HG03060 (cell line): ENCODE data around the gene OR5M11.
"Not testable (repeated sequence)": the region's sequence is repeated elsewhere in the genome, so short reads cannot be mapped to it uniquely, and the experiment has no call there.

ENCODE experiments used
- ATAC-seq: cut with Tn5 transposase; IDR thresholded peaks from one replicate; pipeline ENCODE4 v1.9.1; 2021; ENCODE audit warnings: low read depth, moderate number of reproducible peaks; ENCODE audit not compliant: unreplicated experiment

The OR5M11 gene

GRCh38 chr11:56543157-56543556, at the start of gene OR5M11:
Gene OR5M11, minus strand, starts transcription at chr11:56543257. Its CDS starts 0 bp downstream, at chr11:56543257.
- no peak for ATAC-seq

- not testable (repeated sequence) for ATAC-seq
Observed at GRCh38 chr11:56592088-56592717, 49.1 kb upstream of the OR5M11 start.

- no peak for ATAC-seq
Observed at GRCh38 chr11:56577621-56578020, 34.6 kb upstream of the OR5M11 start, which contains the start of gene OR5M10. Gene OR5M10, minus strand, starts transcription at chr11:56577721. Its CDS starts 0 bp downstream, at chr11:56577721.

DNA sequence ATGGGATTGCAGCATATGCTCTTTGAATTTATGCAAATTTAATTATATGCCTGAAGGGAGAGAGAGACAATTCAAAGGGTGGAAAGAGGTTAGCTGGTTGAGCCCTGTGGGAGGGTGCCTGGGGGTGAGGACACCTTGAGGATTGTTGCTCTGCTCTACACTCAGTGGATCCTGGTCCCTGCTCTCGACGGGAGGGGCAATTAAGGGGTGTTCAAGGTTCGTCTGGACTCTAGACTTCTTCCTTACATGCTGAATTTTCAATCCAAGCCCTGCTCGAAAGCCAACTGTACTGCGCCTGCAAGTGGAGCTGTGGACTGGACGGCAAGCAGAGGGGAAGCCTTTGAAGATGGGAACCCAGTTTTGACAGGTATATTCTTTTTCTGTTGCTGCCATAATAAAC, 15.5 kb upstream of the OR5M11 start:
- ATAC-seq = no peak

GRCh38 chr11:56554691-56555090, 11.6 kb upstream of the OR5M11 start:
- ATAC-seq = not testable (repeated sequence)

DNA sequence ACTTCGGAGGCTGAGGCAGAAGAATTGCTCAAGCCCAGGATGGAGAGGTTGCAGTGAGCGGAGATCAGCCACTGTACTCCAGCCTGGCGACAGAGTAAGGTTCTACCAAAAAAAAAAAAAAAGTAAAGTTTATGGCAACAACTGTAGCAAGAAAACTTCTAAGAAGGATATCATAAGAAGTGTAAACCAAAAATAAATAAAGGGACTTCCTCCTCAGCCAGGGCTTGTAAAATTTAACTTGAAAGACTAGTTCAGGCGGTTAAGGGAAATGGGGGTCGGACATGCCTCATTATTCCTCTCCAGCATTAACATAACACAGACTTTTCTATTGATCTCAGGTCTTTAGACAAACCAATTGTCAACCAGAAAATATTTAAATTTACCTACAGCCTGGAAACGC, 2.5 kb upstream of the OR5M11 start:
- ATAC-seq = no peak

GRCh38 chr11:56543739-56544138, 682 bp upstream of the OR5M11 start:
- ATAC-seq = no peak

DNA sequence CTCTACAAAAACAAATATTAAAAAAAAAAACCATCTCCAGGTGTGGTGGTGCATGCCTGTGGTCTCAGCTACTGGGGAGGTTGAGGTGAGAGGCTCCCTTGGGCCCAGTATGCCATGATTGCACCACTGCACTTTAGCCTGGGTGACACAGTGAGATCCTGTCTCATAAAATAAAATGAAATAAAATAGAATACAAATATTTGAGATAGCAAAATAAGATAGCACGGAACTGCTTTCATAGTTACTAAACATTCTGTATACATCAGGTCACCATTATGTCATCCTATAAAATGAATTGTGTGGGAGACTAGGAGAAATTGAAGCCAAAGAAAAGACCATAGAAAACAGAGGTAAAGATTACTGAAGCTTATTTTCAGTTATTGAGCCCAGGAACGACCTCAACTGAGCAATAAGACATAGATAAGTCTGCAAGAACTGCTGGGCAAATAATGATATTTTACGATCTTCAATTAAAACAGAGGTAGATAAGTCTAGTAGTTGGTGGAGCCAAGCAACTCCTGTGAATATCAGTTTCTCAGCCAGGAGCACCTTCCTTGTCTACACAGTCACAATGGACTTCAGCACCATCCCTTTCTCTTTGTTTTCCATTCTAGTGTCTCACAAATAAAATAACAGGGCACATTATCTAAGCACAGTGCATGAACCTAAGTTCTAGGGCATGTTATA, 9.9 kb downstream of the OR5M11 start:
- ATAC-seq = no peak

DNA sequence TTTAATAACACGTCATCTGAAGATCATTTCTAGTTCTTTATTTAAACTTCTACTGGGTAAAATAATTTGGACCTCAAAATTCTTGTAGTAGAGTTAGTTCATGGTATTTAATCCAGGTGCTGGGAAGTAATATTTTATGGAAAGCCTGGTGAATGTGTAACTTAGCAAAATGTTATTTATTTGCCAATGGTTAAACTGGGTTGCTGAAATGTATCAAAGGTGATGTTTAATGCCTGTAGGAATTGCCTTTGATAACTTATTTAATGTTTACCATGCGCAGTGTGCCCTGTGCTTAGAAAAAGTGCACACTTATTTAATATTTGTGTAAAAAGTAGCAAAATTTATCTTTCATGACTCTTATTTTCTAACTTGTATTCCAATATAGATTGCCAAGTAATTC, 11.2 kb downstream of the OR5M11 start:
- no peak for ATAC-seq

GRCh38 chr11:56522008-56522407, 21.0 kb downstream of the OR5M11 start:
- no peak for ATAC-seq

GRCh38 chr11:56513280-56513679, 29.8 kb downstream of the OR5M11 start:
- ATAC-seq = no peak

- ATAC-seq = no peak
Observed at GRCh38 chr11:56509439-56509838, 33.6 kb downstream of the OR5M11 start.

DNA sequence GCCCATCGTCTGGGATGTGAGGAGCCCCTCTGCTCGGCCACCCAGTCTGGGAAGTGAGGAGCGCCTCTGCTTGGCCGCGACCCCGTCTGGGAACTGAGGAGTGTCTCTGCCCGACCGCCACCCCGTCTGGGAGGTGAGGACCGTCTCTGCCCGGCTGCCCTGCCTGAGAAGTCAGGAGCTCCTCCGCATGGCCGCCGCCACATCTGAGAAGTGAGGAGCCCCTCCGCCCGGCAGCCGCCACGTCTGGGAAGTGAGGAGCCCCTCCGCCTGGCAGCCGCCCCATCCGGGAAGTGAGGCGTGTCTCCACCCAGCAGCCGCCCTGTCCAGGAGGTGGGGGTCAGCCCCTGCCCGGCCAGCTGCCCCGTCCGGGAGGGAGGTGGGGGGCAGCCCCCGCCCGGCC, 46.0 kb downstream of the OR5M11 start:
- no peak for ATAC-seq

- ATAC-seq = no peak
Observed at GRCh38 chr11:56495117-56495516, 47.9 kb downstream of the OR5M11 start.
